GM18498 (cell line): ENCODE measurements around the gene ITPRID2.
"Not testable (repeated sequence)": the region's sequence is repeated elsewhere in the genome, so short reads cannot be mapped to it uniquely, and the experiment has no call there.

Experiments used
- ATAC-seq: cut with Tn5 transposase; IDR thresholded peaks from one replicate; pipeline ENCODE4 v1.9.1; 2021; ENCODE audit warnings: mild to moderate bottlenecking, moderate library complexity; ENCODE audit not compliant: unreplicated experiment

ITPRID2 gene

DNA sequence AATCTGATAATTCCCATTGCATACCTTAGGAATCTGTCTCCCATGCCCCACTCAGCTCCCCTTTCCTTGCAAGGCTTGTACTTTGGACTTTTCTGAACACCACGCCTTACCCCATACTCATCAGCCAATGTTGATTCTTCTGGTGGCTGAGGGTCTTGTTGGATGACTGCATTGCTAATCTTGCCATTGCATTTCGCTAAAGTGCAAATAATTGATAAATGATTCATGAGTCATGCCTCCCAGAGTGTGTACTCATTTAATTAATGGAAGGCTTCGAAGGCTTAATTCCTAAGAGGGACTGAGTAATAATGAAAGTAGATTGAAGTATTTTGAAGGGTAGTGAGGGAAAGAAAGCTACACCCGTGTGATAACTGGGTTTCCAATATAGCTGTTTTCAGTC is 66.1 kb downstream of the ITPRID2 start:
- no peak for ATAC-seq

DNA sequence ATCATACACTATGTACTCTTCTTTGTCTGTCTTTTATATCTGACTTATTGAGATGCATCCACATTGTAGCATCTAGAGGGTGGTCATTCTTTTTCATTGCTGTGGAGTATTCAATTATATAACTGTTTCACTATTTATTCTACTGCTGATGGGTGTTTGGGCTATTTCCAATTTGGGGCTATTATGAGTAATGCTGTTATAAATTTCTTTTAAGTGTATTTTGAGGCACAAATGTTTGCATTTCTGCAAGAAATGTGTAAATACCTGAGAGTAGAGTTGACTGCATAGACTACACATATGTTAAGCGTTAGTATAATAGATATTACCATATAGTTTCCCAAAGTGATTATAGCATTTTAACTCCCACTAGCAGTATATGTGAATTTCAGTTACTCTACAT is 67.2 kb downstream of the ITPRID2 start:
- ATAC-seq = no peak

DNA sequence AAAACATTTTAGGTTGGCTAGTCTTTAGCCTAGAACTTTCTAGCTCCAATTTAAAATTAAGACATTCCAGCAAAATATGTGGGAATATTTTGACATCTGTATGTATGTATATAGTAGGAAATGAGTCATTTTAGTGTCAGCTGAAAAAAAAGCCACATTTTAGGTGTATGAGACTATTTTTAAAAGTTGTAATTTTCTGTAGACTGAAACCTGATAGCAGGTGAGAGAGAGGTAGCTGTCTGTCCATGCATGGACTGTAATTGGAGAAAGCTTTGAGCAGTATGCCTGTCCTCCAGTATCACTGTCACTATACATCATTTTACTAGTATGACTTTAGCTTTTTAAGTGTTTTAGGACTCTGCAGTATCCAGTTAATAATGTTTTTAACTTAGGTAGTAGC is 68.0 kb downstream of the ITPRID2 start:
- ATAC-seq = no peak

DNA sequence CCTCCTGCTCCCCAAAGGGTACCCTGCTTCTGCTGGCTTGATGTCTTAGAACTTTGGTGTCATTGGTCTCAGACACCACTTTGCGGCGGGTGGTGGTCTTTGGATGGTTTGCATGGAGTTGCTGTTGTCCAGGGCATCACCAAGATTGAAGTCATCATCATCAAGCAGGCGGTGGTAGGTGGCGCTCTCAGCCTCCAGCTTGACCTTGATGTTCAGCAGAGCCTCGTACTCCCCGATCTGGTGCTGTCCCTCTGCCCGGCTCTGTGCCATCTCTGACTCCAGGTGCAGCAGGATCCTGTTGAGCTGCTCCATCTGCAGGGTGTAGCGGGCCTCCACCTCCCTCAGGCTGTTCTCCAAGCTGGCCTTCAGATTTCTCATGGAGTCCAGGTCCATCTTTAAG is 69.6 kb downstream of the ITPRID2 start:
- not testable (repeated sequence) for ATAC-seq

DNA sequence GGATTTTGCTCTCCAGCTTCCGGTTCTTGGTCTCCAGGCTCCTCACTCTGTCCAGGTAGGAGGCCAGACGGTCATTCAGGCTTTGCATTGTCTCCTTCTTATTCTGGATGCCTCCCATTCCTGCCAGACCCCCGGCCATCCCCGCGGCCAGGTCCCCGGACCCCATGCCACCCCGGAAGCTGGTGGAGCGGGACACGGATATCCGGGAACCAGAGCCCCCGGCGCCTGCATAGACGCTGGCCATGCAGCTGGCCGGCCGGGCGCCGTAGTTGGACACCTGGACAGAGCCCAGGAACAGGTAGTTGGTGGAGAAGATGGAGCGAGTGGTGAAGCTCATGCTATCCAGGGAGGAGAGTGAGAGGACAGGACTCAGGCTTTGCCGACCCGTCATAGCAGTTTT is 70.6 kb downstream of the ITPRID2 start:
- ATAC-seq = no peak

DNA sequence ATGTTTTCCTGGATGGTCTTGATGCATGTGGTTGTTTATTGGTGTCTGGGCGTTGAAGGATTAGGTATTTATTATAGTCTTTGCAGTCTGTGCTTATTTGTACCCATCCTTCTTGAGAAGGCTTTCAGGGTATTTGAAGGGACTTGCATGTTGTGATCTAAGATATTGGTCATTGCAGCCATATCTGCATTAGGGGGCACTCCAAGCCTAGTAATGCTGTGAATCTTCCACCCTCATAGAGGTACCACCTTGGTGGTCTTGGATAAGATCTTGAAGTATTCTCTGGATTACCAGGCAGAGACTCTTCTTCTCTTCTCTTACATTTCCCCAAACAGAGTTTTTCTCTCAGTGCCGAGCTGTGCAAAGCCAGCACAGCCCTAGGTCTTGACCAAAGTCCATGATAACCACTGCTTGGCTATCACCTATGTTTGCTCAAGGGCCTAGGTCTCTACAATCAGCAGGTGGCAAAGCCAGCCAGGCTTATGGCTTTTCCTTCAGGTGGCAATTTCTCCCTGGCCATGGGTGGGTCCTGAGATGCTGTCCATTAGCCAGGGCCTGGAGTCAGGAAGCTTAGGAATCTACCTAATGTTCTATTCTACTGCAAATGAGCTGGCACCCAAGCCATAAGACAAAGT is 78.7 kb downstream of the ITPRID2 start:
- ATAC-seq = no peak

DNA sequence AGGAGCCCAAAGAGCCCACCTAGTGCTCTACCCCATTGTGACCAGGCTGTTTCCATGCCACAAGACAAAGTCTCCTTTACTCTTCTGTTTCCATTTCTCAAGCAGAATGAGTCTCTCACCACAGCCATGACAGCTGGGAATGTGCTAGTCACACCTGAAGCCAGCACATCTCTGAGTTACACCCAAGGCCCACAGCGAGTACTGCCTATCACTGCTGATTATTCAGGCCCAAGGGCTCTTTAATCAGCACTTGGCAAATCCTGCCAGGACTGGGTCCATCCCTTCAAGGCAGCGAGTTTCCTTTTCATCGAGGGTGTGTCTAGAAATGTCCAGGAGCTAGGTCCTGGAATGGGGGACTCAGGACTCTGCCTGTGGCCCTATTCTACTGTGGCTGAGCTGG is 79.5 kb downstream of the ITPRID2 start:
- ATAC-seq = no peak

DNA sequence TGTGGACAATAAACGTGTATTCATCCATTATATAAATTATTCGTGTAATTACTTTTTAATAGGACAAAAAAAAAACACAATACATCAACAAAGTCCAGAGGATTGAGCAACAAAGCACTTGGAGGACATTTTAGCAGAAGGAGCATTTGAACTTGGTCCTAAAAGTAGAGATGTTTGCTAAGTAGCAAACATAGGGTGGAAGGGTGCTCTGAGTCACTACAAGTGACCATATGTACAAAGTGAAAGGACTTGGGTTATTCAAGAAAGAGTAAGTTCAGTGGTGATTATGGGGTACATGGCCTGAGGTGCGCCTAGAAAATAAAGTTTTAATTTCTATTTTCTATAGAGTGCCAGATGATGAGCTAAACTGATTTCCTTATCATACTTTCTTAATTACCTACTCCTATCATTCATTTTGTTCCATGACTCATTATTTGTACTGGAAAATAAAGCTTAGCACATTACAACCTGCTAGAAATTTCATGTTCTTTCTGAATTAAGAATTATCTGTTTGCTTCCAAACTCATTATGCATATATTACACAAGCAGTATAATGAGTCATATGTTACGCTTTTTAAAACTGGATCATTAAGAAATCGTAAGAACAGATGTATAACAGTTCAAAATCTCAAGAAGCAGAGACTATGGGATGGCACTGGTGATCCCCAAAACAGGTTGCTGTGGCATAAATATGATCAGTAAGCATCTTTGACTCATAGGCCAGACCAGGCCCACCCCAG is 81.1 kb downstream of the ITPRID2 start:
- no peak for ATAC-seq

DNA sequence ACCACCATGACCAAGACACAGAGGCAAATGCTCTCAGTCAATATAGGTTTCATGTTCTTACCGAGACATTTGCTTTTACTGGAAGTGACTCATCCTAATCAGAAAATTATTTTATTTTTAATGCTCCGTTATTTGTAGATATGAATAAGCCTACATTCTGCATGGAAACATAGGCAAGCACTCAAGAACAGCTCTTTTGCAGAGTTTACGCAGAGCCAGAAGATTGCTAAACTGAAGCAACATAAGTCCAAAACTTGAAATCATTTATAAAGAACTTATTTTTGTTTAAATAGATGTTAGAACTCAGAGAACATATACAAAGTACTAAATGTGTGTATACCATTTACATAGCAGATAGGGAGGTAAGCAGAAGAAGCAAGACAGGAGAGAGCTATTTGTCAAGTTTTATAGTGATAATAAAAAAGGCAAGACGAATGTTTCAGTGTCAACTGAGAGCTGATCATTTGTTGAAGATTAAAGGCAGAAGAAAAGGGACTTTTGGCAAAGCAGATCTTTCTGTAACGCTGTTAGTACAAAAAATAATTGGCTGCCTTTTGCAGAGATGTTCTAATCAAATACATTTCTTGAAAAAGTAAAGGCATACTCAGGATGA is 81.7 kb downstream of the ITPRID2 start:
- no peak for ATAC-seq

DNA sequence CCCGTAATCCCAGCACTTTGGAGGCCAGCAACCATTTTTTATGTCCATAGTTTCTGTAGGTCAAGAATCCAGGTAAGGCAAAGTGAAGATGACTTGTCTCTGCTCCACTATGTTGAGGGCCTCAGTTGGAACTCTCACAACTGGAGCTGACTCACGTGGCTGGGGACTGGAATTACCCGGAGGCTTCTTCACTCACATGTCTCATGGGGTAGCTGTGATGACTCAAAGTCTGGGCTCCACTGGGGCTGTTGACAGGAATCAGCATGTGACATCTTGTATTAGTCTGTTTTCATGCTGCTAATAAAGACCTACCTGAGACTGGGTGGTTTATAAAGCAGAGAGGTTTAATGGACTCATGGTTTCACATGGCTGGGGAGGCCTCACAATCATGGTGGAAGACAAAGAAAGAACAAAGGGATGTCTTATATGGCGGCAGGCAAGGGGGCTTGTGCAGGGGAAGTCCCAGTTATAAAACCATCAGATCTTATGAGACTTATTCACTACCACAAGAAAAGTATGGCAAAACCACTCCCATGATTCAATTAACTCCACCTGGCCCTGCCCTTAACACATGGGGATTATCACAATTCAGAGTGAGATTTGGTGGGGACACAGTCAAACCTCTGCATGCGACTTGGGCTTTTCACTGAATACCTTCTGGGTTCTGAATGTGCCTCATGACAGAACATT is 86.3 kb downstream of the ITPRID2 start:
- no peak for ATAC-seq

DNA sequence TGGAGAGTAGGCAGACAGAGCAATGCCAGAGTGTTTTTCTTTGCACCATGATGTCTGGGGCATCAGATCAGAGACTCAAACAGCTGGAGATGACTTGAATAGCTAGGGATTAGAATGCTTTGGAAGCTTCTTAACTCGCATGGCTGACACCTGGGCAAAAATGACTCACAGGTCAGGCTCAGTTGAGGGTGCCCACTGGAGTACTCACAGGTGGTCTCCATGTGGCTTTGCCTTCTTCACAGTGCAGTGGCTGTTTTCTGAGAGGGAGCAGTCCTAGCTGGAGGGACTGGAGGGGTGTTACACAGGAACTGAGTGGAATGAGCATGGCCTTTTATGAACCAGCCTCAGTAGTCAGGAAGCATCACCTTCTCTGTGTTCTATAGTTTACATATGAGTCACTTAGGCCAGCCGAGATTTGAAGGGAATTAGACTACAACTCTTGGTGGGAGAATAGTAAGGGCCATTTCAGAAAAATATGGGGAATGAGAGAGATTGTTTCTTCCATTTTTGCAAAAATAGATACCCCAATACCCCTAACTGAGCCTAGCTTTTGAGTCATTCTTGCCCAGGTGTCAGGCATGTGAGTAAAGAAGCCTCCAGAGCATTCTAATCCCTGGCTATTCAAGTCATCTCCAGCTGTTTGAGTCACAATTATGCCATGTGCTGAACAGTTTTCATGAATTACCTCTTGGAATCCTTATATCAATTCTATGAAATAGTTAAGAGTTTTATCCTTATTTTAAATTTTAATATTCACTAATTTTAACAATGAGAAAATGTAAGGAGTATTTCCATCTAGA is 87.0 kb downstream of the ITPRID2 start:
- no peak for ATAC-seq
